ENCODE measurements around the gene TECPR1. TPM values are rescaled to one million over a fixed set of nuclear protein-coding genes. Genes with fewer than 3 reads are reported as not detected.

The TECPR1 gene
- total RNA-seq, 2 donors from 2014 or later: 31.4 to 62.7 TPM

DNA sequence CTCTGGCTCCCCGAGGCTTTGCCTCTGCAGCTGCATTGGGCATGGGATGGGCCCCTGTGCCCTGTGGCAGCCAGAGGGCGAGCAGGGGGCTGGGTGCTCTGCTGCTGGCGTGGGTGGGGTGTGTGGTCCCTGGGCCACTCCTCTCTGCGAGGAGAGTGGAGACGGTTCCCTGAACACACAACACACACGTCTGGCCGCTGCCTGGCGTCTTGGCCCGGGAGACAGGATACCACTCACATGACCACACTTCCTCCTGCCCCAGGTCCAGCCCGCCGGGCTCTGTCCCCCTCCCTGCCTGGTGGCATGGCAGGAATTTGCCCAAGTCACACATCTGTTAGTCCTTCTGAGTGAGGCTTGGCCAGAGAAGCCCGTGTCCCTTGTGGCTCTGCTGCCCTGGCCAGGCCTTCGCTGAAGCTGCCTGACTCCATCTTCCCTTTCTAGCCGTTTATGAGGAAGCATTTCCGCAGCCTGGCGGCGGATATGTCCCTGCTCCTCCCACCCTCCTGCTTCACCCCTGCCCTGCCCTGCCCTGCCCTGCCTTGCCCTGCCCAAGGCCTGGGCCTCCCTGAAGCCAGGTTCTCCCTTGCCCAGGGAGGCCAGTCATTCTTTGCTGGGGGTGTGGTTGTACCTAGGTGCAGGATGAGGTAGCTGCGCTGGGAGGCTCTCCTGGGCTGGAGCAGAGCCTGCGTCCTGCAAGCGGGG lies 32.5 kb upstream of the TECPR1 start:
- intact Hi-C loops (cut with DNase I): loop anchor here (5.0 kb wide), 2 partner anchors 32 to 118 kb away; partner anchors contain the start of genes BAIAP2L1 and TECPR1
- H3K27me3 ChIP-seq (replicated peaks; ENCODE audit: insufficient read depth): no peaks in the 10 kb centered on the region
- peak overlapping the region; percentile 93 to 99 for H3K27ac ChIP-seq
- no peaks in the 10 kb centered on the region for H3K36me3 ChIP-seq
- DNase-seq (ENCODE audit: low spot score): peak; percentile 77
- WGBS: 15% methylated on average over 20 of the region's 20 CpGs
- no peaks in the 10 kb centered on the region for H3K9me3 ChIP-seq
- TF ChIP-seq POLR2A (IDR thresholded peaks at IDR 0.05) (peak; percentile 31), POLR2AphosphoS5 (IDR thresholded peaks at IDR 0.05) (peak; percentile 81)
- TF ChIP-seq, protein P1, sequence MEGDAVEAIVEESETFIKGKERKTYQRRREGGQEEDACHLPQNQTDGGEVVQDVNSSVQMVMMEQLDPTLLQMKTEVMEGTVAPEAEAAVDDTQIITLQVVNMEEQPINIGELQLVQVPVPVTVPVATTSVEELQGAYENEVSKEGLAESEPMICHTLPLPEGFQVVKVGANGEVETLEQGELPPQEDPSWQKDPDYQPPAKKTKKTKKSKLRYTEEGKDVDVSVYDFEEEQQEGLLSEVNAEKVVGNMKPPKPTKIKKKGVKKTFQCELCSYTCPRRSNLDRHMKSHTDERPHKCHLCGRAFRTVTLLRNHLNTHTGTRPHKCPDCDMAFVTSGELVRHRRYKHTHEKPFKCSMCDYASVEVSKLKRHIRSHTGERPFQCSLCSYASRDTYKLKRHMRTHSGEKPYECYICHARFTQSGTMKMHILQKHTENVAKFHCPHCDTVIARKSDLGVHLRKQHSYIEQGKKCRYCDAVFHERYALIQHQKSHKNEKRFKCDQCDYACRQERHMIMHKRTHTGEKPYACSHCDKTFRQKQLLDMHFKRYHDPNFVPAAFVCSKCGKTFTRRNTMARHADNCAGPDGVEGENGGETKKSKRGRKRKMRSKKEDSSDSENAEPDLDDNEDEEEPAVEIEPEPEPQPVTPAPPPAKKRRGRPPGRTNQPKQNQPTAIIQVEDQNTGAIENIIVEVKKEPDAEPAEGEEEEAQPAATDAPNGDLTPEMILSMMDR (IDR thresholded peaks at IDR 0.05): peak in 1 of 4 experiments; percentile 3
- H3K4me3 ChIP-seq: peak overlapping the region; percentile 92 to 99
- peaks cover 36% of the 10 kb centered on the region for H3K4me1 ChIP-seq (replicated peaks)

GRCh38 chr7:98283887-98284222 lies 31.8 kb upstream of the TECPR1 start:
- WGBS: 69% methylated on average over 8 of the region's 8 CpGs
- Histone ChIP-seq H3K27me3 (replicated peaks; ENCODE audit: insufficient read depth) (no peaks in the 10 kb centered on the region), H3K4me1 (replicated peaks) (peaks cover 39% of the 10 kb centered on the region), H3K4me3 (peak overlapping the region; percentile 92 to 99), H3K27ac (peak overlapping the region; percentile 93 to 99), H3K9me3 (no peaks in the 10 kb centered on the region), H3K36me3 (no peaks in the 10 kb centered on the region)
- TF ChIP-seq, protein P1 (IDR thresholded peaks at IDR 0.05): no peak
- no peak for TF ChIP-seq POLR2AphosphoS5 (IDR thresholded peaks at IDR 0.05)
- no peak for TF ChIP-seq POLR2A (IDR thresholded peaks at IDR 0.05)
- intact Hi-C loops (cut with DNase I): no loop called here
- no peak for DNase-seq (ENCODE audit: low spot score)

GRCh38 chr7:98283127-98283886 lies 31.3 kb upstream of the TECPR1 start:
- Histone ChIP-seq H3K27ac (peak overlapping the region; percentile 93 to 99), H3K4me1 (replicated peaks) (peaks cover 38% of the 10 kb centered on the region), H3K27me3 (replicated peaks; ENCODE audit: insufficient read depth) (no peaks in the 10 kb centered on the region), H3K9me3 (no peaks in the 10 kb centered on the region), H3K4me3 (peak overlapping the region; percentile 92 to 99), H3K36me3 (no peaks in the 10 kb centered on the region)
- WGBS: 51% methylated on average over 19 of the region's 19 CpGs
- DNase-seq (ENCODE audit: low spot score): no peak
- intact Hi-C loops (cut with DNase I): no loop called here
- TF ChIP-seq POLR2AphosphoS5 (IDR thresholded peaks at IDR 0.05) (no peak), POLR2A (IDR thresholded peaks at IDR 0.05) (peak; percentile 32)

DNA sequence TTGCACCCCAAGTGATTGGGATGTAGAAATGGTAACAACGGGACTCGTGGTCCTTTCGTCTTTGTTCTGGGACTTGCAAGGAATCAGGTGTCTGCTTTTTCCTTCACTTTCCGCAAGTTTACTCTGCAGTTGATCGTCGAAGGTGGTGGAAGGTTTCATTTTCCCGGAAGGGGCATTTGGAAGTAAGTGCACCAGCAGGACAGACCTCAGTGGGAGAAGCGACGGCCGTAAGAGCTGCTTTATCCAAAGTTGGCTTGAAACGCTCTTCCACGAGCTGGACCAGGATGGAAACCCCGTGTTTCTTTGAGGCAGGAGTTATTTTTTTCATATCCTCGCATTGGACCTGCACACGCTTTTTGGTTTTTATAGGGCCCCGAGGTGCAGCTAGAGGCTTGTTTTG lies 30.7 kb upstream of the TECPR1 start:
- H3K27ac ChIP-seq: peak overlapping the region; percentile 93 to 99
- H3K36me3 ChIP-seq: no peaks in the 10 kb centered on the region
- H3K4me3 ChIP-seq: peak overlapping the region; percentile 92 to 99
- H3K9me3 ChIP-seq: no peaks in the 10 kb centered on the region
- peaks cover 36% of the 10 kb centered on the region for H3K4me1 ChIP-seq (replicated peaks)
- no peaks in the 10 kb centered on the region for H3K27me3 ChIP-seq (replicated peaks; ENCODE audit: insufficient read depth)
- WGBS: 15% methylated on average over 16 of the region's 16 CpGs
- TF ChIP-seq POLR2AphosphoS5 (IDR thresholded peaks at IDR 0.05): no peak
- no peak for TF ChIP-seq POLR2A (IDR thresholded peaks at IDR 0.05)
- TF ChIP-seq, protein P1 (IDR thresholded peaks at IDR 0.05): no peak
- intact Hi-C loops (cut with DNase I): no loop called here
- no peak for DNase-seq (ENCODE audit: low spot score)

- Histone ChIP-seq H3K4me3 (peak overlapping the region; percentile 92 to 99), H3K4me1 (replicated peaks) (peaks cover 31% of the 10 kb centered on the region), H3K27ac (peak overlapping the region; percentile 93 to 99), H3K9me3 (no peaks in the 10 kb centered on the region), H3K27me3 (replicated peaks; ENCODE audit: insufficient read depth) (no peaks in the 10 kb centered on the region), H3K36me3 (no peaks in the 10 kb centered on the region)
- intact Hi-C loops (cut with DNase I): no loop called here
- no peak for DNase-seq (ENCODE audit: low spot score)
- 2% methylated on average over 66 of the region's 77 CpGs for WGBS
- TF ChIP-seq, protein P1 (IDR thresholded peaks at IDR 0.05): no peak
- TF ChIP-seq POLR2AphosphoS5 (IDR thresholded peaks at IDR 0.05): no peak
- TF ChIP-seq POLR2A (IDR thresholded peaks at IDR 0.05): no peak
Measured at GRCh38 chr7:98281757-98282606, 29.9 kb upstream of the TECPR1 start.
